Bronchial epithelial cell (primary cell): ENCODE data around the gene FUOM. TPM values are rescaled to one million over a fixed set of nuclear protein-coding genes. Genes with fewer than 3 reads are reported as not detected.

ENCODE experiments used
- DNase-seq: peaks from one replicate; pipeline ENCODE4 v3.0.0-alpha.2; 2010; ENCODE audit warnings: low read depth
- FAIRE-seq: peaks from 2 replicates; lab custom pipeline; 2011; peaks lifted over from hg19 to GRCh38; lab: Jason Lieb, UNC
- H3K27me3 ChIP-seq: 2 replicates; pipeline ENCODE4 v1.5.1; 2011; ENCODE audit warnings: low read length; ENCODE audit not compliant: control insufficient read depth, insufficient read depth
- H3K36me3 ChIP-seq: 2 replicates; pipeline ENCODE4 v1.5.1; 2011; ENCODE audit warnings: low read length; ENCODE audit not compliant: control insufficient read depth, insufficient read depth
- H3K4me3 ChIP-seq: 2 replicates; pipeline ENCODE4 v1.5.1; 2011; ENCODE audit warnings: mild to moderate bottlenecking, low read depth, low read length, control low read depth
- total RNA-seq: library from RNA; depleted of rRNA; stranded (reverse); fragments of >200 nt; gene quantifications from 2 replicates; pipeline ENCODE4 v1.2.1, GENCODE V29; 2014
- TF ChIP-seq, protein P1 (sequence below): IDR thresholded peaks from 2 replicates; pipeline ENCODE4 v1.5.1; 2011; ENCODE audit warnings: mild to moderate bottlenecking, moderate library complexity, low read length, control low read depth, inconsistent platforms; ENCODE audit not compliant: insufficient read depth, severe bottlenecking

Gene FUOM
- total RNA-seq, 1 donor from 2014 or later: 16.8 TPM

DNA sequence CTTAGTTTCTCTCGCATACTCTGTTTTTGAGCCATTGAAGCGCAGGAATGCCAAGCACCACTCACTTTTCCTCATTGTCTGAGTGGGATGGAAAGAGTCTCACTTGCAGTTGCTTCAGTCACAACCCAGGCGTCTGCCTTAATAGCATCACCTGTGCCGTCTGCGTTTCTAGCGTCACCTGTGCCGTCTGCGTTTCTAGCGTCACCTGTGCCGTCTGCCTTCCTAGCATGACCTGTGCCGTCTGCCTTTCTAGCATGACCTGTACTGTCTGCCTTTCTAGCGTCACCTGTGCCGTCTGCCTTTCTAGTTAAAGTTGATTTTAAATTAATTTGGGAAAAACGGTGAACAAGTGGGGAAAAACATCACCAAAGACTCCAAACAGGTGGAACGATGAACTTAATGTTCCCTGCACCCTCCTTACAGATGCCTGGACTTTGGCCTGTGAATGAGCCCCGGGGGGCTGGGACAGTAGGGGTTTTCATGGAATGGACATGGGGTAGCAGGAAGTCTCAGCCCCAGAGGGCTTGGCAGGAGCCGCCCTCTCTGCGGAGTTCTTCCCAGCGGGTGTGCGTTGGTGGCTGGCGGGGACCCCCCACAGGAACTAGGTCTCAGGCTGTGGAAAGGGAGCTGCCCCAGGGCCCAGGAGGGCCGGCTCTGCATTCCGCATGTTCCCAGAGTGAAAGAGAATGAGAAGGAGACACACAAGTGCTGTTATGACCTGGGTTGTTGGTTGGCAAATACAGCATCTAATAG is 45.6 kb downstream of the FUOM start:
- Histone ChIP-seq H3K36me3 (no peaks in the 10 kb centered on the region), H3K4me3 (no peak overlapping the region), H3K27me3 (no peaks in the 10 kb centered on the region)
- no peak for FAIRE-seq
- TF ChIP-seq, protein P1, sequence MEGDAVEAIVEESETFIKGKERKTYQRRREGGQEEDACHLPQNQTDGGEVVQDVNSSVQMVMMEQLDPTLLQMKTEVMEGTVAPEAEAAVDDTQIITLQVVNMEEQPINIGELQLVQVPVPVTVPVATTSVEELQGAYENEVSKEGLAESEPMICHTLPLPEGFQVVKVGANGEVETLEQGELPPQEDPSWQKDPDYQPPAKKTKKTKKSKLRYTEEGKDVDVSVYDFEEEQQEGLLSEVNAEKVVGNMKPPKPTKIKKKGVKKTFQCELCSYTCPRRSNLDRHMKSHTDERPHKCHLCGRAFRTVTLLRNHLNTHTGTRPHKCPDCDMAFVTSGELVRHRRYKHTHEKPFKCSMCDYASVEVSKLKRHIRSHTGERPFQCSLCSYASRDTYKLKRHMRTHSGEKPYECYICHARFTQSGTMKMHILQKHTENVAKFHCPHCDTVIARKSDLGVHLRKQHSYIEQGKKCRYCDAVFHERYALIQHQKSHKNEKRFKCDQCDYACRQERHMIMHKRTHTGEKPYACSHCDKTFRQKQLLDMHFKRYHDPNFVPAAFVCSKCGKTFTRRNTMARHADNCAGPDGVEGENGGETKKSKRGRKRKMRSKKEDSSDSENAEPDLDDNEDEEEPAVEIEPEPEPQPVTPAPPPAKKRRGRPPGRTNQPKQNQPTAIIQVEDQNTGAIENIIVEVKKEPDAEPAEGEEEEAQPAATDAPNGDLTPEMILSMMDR: no peak
- no peak for DNase-seq

DNA sequence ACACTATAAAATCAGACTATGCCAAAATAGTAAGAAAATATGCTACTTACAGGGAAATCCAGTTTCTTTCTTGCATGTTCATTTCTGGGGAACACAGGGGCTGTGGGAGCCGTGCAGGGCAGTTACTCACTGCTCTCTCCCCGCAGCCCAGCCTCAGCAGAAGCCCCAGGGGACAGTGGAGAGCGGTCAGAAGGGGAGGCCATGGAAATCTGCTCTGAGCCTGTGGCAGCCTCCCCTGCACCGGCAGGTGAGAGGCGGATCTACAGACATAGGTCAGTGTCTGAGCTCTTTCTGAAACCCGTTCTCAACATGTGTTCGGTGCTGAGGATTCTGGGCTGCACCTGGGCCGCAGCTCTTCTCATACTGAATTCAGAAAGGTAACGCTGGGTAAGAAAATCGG is 46.2 kb downstream of the FUOM start:
- DNase-seq (no peak), FAIRE-seq (no peak)
- H3K27me3 ChIP-seq: no peaks in the 10 kb centered on the region
- H3K4me3 ChIP-seq: no peak overlapping the region
- peaks cover 1% of the 10 kb centered on the region for H3K36me3 ChIP-seq
- TF ChIP-seq, protein P1: no peak

DNA sequence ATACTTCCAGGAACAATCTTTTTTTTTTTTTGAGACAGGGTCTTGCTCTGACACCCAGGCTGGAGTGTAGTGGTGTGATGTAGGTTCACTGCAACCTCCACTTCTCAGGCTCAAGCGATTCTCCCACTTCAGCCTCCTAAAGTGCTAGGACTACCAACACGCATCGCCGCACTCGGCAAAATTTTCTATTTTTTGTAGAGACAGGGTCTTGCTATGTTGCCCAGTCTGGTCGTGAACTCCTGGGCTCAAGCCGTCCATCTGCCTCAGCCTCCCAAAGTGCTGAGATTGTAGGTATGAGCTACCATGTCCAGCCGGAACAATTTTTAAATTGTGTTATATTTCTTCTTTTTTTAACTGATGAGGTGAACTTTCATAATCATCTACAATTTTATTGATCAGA is 47.0 kb downstream of the FUOM start:
- FAIRE-seq (no peak), DNase-seq (no peak)
- no peak overlapping the region for H3K4me3 ChIP-seq
- TF ChIP-seq, protein P1: no peak
- H3K27me3 ChIP-seq: no peaks in the 10 kb centered on the region
- H3K36me3 ChIP-seq: peaks cover 1% of the 10 kb centered on the region

DNA sequence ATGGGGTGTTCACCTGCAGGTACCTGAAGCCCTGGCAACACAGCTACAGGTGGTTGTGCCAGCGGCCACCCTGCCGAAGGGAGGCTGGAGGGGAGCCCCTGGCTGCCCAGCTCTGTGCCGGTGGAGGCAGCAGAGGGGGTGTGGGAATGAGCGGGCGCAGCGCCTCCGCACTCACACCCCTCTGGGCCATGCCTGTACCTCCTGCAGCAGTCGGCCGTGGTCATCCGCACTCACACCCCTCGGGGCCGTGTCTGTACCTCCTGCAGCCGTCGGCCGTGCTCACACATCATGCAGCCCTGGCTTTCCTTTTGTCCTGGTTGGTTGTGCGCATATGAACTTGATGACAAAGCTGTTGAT is 47.4 kb downstream of the FUOM start:
- no peak for DNase-seq
- Histone ChIP-seq H3K4me3 (no peak overlapping the region), H3K36me3 (peaks cover 1% of the 10 kb centered on the region), H3K27me3 (no peaks in the 10 kb centered on the region)
- TF ChIP-seq, protein P1: no peak
- no peak for FAIRE-seq

DNA sequence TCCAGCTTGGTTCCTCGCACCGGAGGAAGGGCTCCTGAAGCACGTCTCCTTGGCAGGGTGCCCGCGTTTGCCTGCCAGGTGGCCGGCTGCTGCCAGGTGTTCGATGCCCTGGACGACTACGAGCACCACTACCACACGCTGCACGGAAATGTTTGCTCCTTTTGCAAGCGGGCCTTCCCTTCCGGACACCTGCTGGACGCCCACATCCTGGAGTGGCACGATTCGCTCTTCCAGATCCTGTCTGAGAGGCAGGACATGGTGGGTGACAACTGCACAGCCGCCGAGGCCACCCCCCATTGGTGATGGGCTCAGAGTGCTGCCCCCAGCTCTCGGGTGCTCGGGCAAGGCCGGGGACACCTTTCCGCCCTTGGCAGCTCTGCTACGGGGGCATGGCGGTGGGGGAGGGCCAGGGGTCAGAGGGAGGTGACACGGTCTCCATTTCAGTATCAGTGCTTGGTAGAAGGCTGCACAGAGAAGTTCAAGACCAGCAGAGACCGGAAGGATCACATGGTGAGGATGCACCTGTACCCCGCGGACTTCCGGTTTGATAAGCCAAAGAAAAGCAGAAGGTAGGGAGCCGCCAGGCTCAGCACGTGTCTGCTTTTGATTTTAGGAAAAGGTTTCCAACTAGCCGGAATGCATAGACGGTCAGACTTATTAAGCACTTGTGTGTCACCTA is 48.0 kb downstream of the FUOM start:
- Histone ChIP-seq H3K4me3 (no peak overlapping the region), H3K36me3 (peaks cover 1% of the 10 kb centered on the region), H3K27me3 (no peaks in the 10 kb centered on the region)
- TF ChIP-seq, protein P1: no peak
- no peak for DNase-seq
- FAIRE-seq: no peak
